HL-60 (cell line): Measurements from ENCODE around the gene TANC1.

ENCODE experiments used
- GABPA ChIP-seq: IDR thresholded peaks from 2 replicates; pipeline ENCODE4 v1.6.1; 2012; ENCODE audit warnings: low read depth
- POLR2AphosphoS5 ChIP-seq: IDR thresholded peaks from 2 replicates; pipeline ENCODE4 v1.6.1; 2012; ENCODE audit warnings: low read depth
- SPI1 ChIP-seq: IDR thresholded peaks from 2 replicates; pipeline ENCODE4 v1.6.1; 2012; ENCODE audit warnings: low read depth, mild to moderate bottlenecking, borderline replicate concordance
- TF ChIP-seq, protein P1 (sequence below): IDR thresholded peaks from one replicate; pipeline ENCODE4 v1.5.1; 2011; ENCODE audit warnings: low read length, control low read depth, inconsistent platforms; ENCODE audit not compliant: insufficient read depth
- TF ChIP-seq, protein P2 (sequence below): IDR thresholded peaks from 2 replicates; pipeline ENCODE4 v1.6.1; 2012; ENCODE audit warnings: low read depth; ENCODE audit not compliant: insufficient replicate concordance

DNA sequence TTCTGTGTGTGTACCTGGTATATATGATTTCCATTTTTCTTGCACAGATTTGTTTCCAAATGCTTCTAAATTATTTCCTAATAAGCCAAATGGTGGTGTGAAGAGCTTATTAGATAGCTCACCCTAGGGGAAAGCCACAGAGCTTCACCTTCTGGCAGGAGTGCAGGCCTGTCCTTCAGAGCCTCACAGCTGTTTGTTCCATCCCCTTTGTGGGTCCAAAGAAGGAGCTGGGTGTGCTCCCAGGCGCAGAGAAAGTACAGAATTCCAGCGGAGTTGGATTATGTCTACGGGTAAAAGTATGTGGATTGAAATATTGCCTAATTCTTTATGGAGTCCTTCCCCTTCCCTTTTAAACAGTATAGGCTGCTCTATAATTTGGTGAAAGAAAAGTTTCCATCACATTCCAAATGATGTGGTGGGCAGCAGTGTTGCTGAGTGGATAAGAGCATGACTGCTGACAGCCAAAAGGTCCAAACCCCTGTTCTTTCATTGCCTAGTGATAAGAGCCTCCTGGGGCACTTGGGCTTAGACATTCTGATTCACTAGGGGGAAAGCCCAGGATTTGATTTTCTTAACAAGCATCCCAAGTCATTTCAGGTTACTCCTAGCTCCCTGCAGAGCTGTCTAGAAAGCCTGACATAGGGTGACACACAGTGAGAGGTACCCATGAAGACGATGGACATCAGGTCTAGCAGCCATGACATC, 231.5 kb downstream of the TANC1 start:
- TF ChIP-seq, protein P1, sequence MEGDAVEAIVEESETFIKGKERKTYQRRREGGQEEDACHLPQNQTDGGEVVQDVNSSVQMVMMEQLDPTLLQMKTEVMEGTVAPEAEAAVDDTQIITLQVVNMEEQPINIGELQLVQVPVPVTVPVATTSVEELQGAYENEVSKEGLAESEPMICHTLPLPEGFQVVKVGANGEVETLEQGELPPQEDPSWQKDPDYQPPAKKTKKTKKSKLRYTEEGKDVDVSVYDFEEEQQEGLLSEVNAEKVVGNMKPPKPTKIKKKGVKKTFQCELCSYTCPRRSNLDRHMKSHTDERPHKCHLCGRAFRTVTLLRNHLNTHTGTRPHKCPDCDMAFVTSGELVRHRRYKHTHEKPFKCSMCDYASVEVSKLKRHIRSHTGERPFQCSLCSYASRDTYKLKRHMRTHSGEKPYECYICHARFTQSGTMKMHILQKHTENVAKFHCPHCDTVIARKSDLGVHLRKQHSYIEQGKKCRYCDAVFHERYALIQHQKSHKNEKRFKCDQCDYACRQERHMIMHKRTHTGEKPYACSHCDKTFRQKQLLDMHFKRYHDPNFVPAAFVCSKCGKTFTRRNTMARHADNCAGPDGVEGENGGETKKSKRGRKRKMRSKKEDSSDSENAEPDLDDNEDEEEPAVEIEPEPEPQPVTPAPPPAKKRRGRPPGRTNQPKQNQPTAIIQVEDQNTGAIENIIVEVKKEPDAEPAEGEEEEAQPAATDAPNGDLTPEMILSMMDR: no peak
- TF ChIP-seq GABPA (no peak), POLR2AphosphoS5 (no peak), SPI1 (no peak)
- TF ChIP-seq, protein P2, sequence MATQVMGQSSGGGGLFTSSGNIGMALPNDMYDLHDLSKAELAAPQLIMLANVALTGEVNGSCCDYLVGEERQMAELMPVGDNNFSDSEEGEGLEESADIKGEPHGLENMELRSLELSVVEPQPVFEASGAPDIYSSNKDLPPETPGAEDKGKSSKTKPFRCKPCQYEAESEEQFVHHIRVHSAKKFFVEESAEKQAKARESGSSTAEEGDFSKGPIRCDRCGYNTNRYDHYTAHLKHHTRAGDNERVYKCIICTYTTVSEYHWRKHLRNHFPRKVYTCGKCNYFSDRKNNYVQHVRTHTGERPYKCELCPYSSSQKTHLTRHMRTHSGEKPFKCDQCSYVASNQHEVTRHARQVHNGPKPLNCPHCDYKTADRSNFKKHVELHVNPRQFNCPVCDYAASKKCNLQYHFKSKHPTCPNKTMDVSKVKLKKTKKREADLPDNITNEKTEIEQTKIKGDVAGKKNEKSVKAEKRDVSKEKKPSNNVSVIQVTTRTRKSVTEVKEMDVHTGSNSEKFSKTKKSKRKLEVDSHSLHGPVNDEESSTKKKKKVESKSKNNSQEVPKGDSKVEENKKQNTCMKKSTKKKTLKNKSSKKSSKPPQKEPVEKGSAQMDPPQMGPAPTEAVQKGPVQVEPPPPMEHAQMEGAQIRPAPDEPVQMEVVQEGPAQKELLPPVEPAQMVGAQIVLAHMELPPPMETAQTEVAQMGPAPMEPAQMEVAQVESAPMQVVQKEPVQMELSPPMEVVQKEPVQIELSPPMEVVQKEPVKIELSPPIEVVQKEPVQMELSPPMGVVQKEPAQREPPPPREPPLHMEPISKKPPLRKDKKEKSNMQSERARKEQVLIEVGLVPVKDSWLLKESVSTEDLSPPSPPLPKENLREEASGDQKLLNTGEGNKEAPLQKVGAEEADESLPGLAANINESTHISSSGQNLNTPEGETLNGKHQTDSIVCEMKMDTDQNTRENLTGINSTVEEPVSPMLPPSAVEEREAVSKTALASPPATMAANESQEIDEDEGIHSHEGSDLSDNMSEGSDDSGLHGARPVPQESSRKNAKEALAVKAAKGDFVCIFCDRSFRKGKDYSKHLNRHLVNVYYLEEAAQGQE: no peak
